Measurements from ENCODE around the gene TNFSF11.

Gene TNFSF11

DNA sequence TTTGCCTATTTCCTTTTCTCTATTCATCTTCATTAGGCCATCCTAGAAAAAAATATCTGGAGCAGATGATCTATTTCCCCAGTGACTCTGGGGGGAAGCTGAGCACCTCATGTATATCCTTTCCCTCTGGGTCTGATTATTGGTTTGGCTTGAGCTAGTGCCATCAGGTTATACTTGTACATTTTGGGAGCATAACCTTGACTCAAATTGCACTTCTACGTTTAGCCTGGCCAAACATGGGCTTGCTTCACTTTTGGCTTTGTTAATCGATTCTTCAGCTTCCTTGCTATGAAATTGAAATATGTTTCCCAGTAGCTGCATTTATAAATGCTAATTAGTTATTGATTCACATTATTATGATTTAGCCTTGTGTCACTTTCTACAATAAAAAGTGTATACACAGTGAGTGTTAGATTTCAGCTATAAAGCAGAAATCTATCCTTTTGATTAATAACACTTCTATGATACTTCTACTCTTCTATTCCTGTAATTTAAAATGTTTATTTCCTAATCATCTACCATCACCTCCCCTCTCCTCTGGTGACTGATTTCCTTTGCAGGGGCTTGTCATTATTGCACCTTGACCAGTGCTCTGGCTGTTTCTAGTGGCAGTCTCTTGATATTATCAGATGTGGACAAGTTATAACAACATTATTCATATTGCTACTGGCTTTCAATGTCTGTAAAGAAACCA lies 37.3 kb downstream of the TNFSF11 start:
- Histone ChIP-seq H3K27ac (ENCODE audit: low read depth, low read length) (no peak overlapping the region), H3K36me3 (ENCODE audit: control insufficient read depth, low read length) (no peaks in the 10 kb centered on the region), H3K4me1 (ENCODE audit: control insufficient read depth, low read length) (no peaks in the 10 kb centered on the region), H3K4me3 (ENCODE audit: low read length) (no peak overlapping the region), H3K9me3 (ENCODE audit: control insufficient read depth, insufficient read depth, low read length) (no peaks in the 10 kb centered on the region), H3F3A (ENCODE audit: control insufficient read depth, insufficient read depth) (no peaks in the 10 kb centered on the region), H3K79me2 (ENCODE audit: control insufficient read depth, low read length) (no peaks in the 10 kb centered on the region), H3K4me2 (ENCODE audit: low read length) (no peak overlapping the region), H3K27me3 (ENCODE audit: control insufficient read depth, low read length) (peaks cover 3% of the 10 kb centered on the region; the same call in 1 of the 2 replicates), H4K20me1 (ENCODE audit: control insufficient read depth, insufficient read depth, low read depth, low read length) (no peaks in the 10 kb centered on the region), H3K9me2 (replicated peaks; ENCODE audit: control insufficient read depth, low read length) (no peaks in the 10 kb centered on the region; the same call in 1 of the 2 replicates)
- no peak for TF ChIP-seq EZH2phosphoT487 (IDR thresholded peaks at IDR 0.05; ENCODE audit: borderline replicate concordance, low read length)
- TF ChIP-seq, protein P1, sequence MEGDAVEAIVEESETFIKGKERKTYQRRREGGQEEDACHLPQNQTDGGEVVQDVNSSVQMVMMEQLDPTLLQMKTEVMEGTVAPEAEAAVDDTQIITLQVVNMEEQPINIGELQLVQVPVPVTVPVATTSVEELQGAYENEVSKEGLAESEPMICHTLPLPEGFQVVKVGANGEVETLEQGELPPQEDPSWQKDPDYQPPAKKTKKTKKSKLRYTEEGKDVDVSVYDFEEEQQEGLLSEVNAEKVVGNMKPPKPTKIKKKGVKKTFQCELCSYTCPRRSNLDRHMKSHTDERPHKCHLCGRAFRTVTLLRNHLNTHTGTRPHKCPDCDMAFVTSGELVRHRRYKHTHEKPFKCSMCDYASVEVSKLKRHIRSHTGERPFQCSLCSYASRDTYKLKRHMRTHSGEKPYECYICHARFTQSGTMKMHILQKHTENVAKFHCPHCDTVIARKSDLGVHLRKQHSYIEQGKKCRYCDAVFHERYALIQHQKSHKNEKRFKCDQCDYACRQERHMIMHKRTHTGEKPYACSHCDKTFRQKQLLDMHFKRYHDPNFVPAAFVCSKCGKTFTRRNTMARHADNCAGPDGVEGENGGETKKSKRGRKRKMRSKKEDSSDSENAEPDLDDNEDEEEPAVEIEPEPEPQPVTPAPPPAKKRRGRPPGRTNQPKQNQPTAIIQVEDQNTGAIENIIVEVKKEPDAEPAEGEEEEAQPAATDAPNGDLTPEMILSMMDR (IDR thresholded peaks at IDR 0.05; ENCODE audit: low read depth, low read length, poor library complexity, severe bottlenecking) = no peak

DNA sequence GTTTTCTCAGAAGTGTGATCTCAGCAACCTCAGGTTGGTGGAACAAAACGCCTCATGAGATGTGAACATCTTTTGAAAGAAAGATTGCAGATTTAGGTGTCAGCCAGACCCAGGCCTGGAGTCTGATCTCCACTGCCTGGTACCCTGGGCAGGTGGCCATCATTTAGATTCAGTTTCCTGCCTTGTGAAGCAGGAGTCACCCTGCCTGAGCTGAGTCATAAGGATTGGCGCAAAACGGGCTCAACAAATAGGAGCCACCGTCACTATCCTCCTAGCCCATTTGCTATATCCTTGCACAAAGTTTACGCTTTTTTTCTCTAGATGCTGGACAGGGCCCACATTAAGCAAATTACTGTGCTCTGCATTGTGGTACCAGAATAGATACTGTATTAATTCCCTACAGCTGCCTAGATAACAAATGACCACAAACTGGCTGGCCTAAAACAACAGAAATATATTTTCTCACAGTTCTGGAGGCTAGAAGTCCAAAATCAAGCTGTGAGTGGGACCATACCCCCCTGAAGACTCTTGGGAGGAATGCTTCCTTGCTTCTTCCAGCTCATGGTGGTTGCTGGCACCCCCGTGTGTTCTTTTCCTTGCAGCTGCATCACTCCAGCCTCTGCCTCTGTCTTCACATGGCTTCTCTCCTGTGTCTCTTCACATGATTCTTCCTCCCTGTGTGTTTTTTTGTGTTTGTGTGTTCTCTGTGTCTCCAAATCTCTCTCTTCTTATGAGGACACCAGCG lies 38.2 kb downstream of the TNFSF11 start:
- Histone ChIP-seq H3K4me3 (ENCODE audit: low read length) (no peak overlapping the region), H3K9me3 (ENCODE audit: control insufficient read depth, insufficient read depth, low read length) (no peaks in the 10 kb centered on the region), H4K20me1 (ENCODE audit: control insufficient read depth, insufficient read depth, low read depth, low read length) (no peaks in the 10 kb centered on the region), H3F3A (ENCODE audit: control insufficient read depth, insufficient read depth) (no peaks in the 10 kb centered on the region), H3K36me3 (ENCODE audit: control insufficient read depth, low read length) (no peaks in the 10 kb centered on the region), H3K27me3 (ENCODE audit: control insufficient read depth, low read length) (peaks cover 3% of the 10 kb centered on the region; the same call in 1 of the 2 replicates), H3K79me2 (ENCODE audit: control insufficient read depth, low read length) (no peaks in the 10 kb centered on the region), H3K4me1 (ENCODE audit: control insufficient read depth, low read length) (no peaks in the 10 kb centered on the region), H3K4me2 (ENCODE audit: low read length) (no peak overlapping the region), H3K9me2 (replicated peaks; ENCODE audit: control insufficient read depth, low read length) (no peaks in the 10 kb centered on the region), H3K27ac (ENCODE audit: low read depth, low read length) (no peak overlapping the region)
- no peak for TF ChIP-seq EZH2phosphoT487 (IDR thresholded peaks at IDR 0.05; ENCODE audit: borderline replicate concordance, low read length)
- TF ChIP-seq, protein P1 (IDR thresholded peaks at IDR 0.05; ENCODE audit: low read depth, low read length, poor library complexity, severe bottlenecking) = no peak

DNA sequence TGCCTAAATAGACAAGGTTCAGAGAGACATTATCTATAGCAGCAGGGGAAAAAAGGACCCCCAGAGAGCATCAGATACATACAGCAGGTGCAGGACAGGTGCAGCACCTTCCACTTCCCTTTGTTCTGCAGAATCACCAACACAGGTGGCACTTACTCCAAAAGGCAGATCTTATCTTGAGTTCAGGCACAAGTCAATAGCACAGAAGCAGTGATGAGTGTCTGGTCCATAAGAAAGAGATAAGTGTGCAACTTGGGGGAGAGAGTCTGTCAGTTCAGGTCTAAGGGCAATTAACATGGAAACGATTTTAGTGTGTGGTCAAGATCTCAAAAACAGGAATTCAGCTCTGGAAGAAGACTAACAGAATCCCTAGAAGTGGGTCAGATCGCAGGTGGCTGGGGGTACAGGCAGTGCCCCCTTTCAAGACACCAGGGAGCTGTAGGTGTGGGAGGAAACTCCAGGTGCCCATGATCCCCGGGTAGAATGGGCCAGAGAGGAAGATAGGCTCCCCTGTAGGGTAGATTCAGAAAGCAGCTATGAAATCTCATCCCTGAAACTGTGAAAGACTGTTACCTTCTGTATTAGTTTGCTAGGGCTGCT lies 40.6 kb downstream of the TNFSF11 start:
- H3K36me3 ChIP-seq (ENCODE audit: control insufficient read depth, low read length) = no peaks in the 10 kb centered on the region
- no peak overlapping the region for H3K4me3 ChIP-seq (ENCODE audit: low read length)
- H4K20me1 ChIP-seq (ENCODE audit: control insufficient read depth, insufficient read depth, low read depth, low read length) = no peaks in the 10 kb centered on the region
- no peaks in the 10 kb centered on the region for H3K9me3 ChIP-seq (ENCODE audit: control insufficient read depth, insufficient read depth, low read length)
- no peak overlapping the region for H3K4me2 ChIP-seq (ENCODE audit: low read length)
- H3K27me3 ChIP-seq (ENCODE audit: control insufficient read depth, low read length) = no peaks in the 10 kb centered on the region
- H3K27ac ChIP-seq (ENCODE audit: low read depth, low read length) = no peak overlapping the region
- no peaks in the 10 kb centered on the region for H3K4me1 ChIP-seq (ENCODE audit: control insufficient read depth, low read length)
- TF ChIP-seq, protein P1 (IDR thresholded peaks at IDR 0.05; ENCODE audit: low read depth, low read length, poor library complexity, severe bottlenecking) = no peak
- TF ChIP-seq EZH2phosphoT487 (IDR thresholded peaks at IDR 0.05; ENCODE audit: borderline replicate concordance, low read length) = no peak
- no peaks in the 10 kb centered on the region for H3K9me2 ChIP-seq (replicated peaks; ENCODE audit: control insufficient read depth, low read length)
- no peaks in the 10 kb centered on the region for H3K79me2 ChIP-seq (ENCODE audit: control insufficient read depth, low read length)
- no peaks in the 10 kb centered on the region for H3F3A ChIP-seq (ENCODE audit: control insufficient read depth, insufficient read depth)

Measured in DOHH2 (cell line).